Spleen (tissue), 11 donors: ENCODE measurements around the gene LSM7. TPM values are rescaled to one million over a fixed set of nuclear protein-coding genes. Genes with fewer than 3 reads are reported as not detected.

Experiments used
- DNase-seq: peaks from one replicate; pipeline ENCODE4 v3.0.0-alpha.2; 2020
- H3K27ac ChIP-seq, 8 donors: fragments of 200-600 bp; sonication (generic) in 7 of 8; 1 replicate in 4 of 8; 2 replicates in 4 of 8; pipeline versions ENCODE4 v1.5.0 to v1.8.0; 2016 to 2021; ENCODE audit warnings: inconsistent platforms in 4 of 8, mild to moderate bottlenecking in 4 of 8, moderate library complexity in 1 of 8
- H3K27me3 ChIP-seq, 7 donors: fragments of 200-600 bp; sonication (generic) in 6 of 7; replicated peaks in 1 of 7; 1 replicate in 4 of 7; 2 replicates in 3 of 7; pipeline versions ENCODE4 v1.5.0 to v1.8.0; 2016 to 2021; ENCODE audit warnings: inconsistent platforms in 3 of 7, mild to moderate bottlenecking in 1 of 7
- H3K36me3 ChIP-seq, 6 donors: fragments of 200-600 bp; sonication (generic) in 5 of 6; 1 replicate in 4 of 6; 2 replicates in 2 of 6; pipeline versions ENCODE4 v1.5.0 to v1.8.0; 2016 to 2021; ENCODE audit warnings: inconsistent platforms in 2 of 6
- H3K4me1 ChIP-seq, 6 donors: fragments of 200-600 bp; sonication (generic) in 5 of 6; 1 replicate in 3 of 6; 2 replicates in 3 of 6; pipeline versions ENCODE4 v1.5.0 to v1.8.0; 2016 to 2021; ENCODE audit warnings: inconsistent platforms in 3 of 6
- H3K4me3 ChIP-seq, 8 donors: fragments of 200-600 bp; sonication (generic) in 7 of 8; 1 replicate in 4 of 8; 2 replicates in 4 of 8; pipeline versions ENCODE4 v1.5.0 to v1.8.0; 2016 to 2021; ENCODE audit warnings: inconsistent platforms in 4 of 8, mild to moderate bottlenecking in 4 of 8, moderate library complexity in 2 of 8
- H3K9me3 ChIP-seq, 8 donors: fragments of 200-600 bp; sonication (generic) in 7 of 8; 1 replicate in 4 of 8; 2 replicates in 4 of 8; pipeline versions ENCODE4 v1.5.0 to v1.8.0; 2016 to 2021; ENCODE audit warnings: inconsistent platforms in 4 of 8
- POLR2A ChIP-seq, 3 donors: fragments of 450-650 bp; IDR thresholded peaks; one replicate each; pipeline ENCODE4 v1.5.1; 2017; ENCODE audit warnings: antibody characterized with exemption in 3 of 3, mild to moderate bottlenecking in 1 of 3
- POLR2AphosphoS5 ChIP-seq, 3 donors: sonication (generic); formaldehyde crosslinking; IDR thresholded peaks; one replicate each; pipeline ENCODE4 v1.5.1; 2017; ENCODE audit warnings: antibody characterized with exemption in 3 of 3
- WGBS, 5 donors: extraction: QIAGEN DNeasy Blood & Tissue Kit in 3 of 5; methylation state at CpG; one replicate each; pipeline versions ENCODE4 v1.1.5 to v1.1.7; 2013 to 2018; 5-methylcytosine and 5-hydroxymethylcytosine counted together
- intact Hi-C: fragments of 100-400 bp; cut with DNase I; formaldehyde crosslinking; loops from one replicate; pipeline ENCODE4 v1.15.0; 2023; ENCODE audit warnings: low total_unique reads
- polyA plus RNA-seq, 3 donors: library from polyadenylated mRNA; stranded (reverse); fragments of 200-250 nt; gene quantifications; one replicate each; pipeline ENCODE4 v1.2.1, GENCODE V29; 2013
- total RNA-seq, 7 donors: library from RNA; depleted of rRNA in 3 of 7; stranded (reverse); fragments of >200 nt in 3 of 7; fragmentation: NEBNext Ultra II Directional in 4 of 7; extraction: Animal tissue kit (Norgen Biotek cat#: 25700) in 4 of 7; gene quantifications; one replicate each; pipeline versions ENCODE4 v1.1.0 to v1.2.1, GENCODE V29; 2016 to 2021
- TF ChIP-seq, protein P1 (sequence below), 11 experiments: fragments of 200-600 bp in 7 of 11; fragments of 450-650 bp in 4 of 11; sonication (generic) in 4 of 11; IDR thresholded peaks in 8 of 11; conservative IDR thresholded peaks in 3 of 11; 1 replicate in 7 of 11; 2 replicates in 4 of 11; pipeline versions ENCODE4 v1.4.0 to v1.8.0; 2016 to 2021; ENCODE audit warnings: antibody characterized with exemption in 11 of 11, inconsistent platforms in 4 of 11, mild to moderate bottlenecking in 1 of 11
- donor health status: healthy with polysubstance abuse.
- donor health status: DM: no; HTN: no; CAD: no; lungs with moderate emphysema.
- donor health status: DM: no; HTN: no; CAD: no.
- donor health status: Bipolar disorder and iron deficiency.
- donor health status: healthy.
- donor health status: DM: no; HTN: no; CAD: no.
- donor health status: DM: yes; HTN: yes; CAD: no.

LSM7 gene
- total and polyA plus RNA-seq, 10 donors: 60.7 to 524 (median 111) TPM

DNA sequence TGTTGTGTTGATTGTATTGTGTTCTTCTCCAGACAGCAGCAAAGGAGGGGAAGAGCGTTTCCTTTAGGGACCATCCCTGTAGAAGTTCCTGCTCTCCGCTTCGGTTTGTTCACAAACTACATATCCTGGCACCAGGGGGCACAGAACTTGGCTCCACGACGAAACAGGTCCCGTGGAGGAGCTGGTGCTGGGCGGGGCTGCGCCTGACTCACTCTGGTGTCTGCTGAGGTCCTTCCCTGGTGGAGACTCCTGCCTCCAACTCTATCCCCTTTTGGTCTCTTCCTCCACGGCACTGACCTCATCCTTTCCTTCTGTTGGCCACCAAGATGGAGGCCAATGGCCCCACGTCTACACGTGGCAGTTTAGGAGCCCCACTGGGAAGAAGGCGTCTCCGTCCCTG lies 46.4 kb upstream of the LSM7 start:
- no peak for DNase-seq
- WGBS, 5 donors: 84 to 91% (median 89%) methylated on average over 13 of the region's 13 CpGs
- Histone ChIP-seq H3K4me1 (no peaks in the 10 kb centered on the region), H3K4me3 (no peak overlapping the region), H3K9me3 (peaks cover 0 to 23% (median 12%) of the 10 kb centered on the region in 8 donors), H3K36me3 (no peaks in the 10 kb centered on the region), H3K27ac (no peak overlapping the region), H3K27me3 (peaks cover 0 to 24% (median 0%) of the 10 kb centered on the region in 7 donors)
- intact Hi-C loops: no loop called here
- TF ChIP-seq, protein P1, sequence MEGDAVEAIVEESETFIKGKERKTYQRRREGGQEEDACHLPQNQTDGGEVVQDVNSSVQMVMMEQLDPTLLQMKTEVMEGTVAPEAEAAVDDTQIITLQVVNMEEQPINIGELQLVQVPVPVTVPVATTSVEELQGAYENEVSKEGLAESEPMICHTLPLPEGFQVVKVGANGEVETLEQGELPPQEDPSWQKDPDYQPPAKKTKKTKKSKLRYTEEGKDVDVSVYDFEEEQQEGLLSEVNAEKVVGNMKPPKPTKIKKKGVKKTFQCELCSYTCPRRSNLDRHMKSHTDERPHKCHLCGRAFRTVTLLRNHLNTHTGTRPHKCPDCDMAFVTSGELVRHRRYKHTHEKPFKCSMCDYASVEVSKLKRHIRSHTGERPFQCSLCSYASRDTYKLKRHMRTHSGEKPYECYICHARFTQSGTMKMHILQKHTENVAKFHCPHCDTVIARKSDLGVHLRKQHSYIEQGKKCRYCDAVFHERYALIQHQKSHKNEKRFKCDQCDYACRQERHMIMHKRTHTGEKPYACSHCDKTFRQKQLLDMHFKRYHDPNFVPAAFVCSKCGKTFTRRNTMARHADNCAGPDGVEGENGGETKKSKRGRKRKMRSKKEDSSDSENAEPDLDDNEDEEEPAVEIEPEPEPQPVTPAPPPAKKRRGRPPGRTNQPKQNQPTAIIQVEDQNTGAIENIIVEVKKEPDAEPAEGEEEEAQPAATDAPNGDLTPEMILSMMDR (IDR thresholded peaks at IDR 0.05 in 8 of 11, conservative IDR thresholded peaks at IDR 0.05 in 3 of 11): no peak
- TF ChIP-seq POLR2A (IDR thresholded peaks at IDR 0.05) (no peak), POLR2AphosphoS5 (IDR thresholded peaks at IDR 0.05) (no peak)

DNA sequence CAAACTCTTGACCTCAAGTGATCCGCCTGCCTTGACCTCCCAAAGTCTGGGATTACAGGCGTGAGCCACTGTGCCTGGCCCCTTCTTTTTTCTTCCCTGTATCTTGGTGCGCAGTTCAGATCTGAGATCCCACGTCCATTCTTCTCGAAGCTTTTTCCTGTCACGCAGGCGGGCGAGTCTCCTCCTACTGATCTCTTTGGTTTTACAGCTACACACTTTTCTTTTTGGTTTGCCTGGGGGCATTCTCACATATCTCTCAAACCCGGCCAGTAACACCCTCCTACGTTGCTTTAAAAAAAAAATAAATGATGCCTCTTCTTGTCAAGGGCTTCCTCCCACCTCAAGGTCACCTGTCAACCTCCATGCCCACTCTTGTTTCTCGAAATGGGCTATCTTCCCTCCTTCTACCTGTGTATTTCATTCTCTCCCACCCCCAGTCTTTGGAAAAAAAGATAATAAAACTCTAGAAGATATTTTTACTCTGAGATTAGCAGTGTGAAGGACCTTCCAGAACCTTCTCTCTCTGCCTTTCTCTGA lies 43.8 kb upstream of the LSM7 start:
- Histone ChIP-seq H3K4me1 (no peaks in the 10 kb centered on the region), H3K9me3 (peaks cover 0 to 12% (median 6%) of the 10 kb centered on the region in 8 donors), H3K36me3 (no peaks in the 10 kb centered on the region), H3K27me3 (peaks cover 0 to 25% (median 0%) of the 10 kb centered on the region in 7 donors), H3K27ac (no peak overlapping the region), H3K4me3 (no peak overlapping the region)
- intact Hi-C loops: no loop called here
- no peak for DNase-seq
- TF ChIP-seq, protein P1 (IDR thresholded peaks at IDR 0.05 in 8 of 11, conservative IDR thresholded peaks at IDR 0.05 in 3 of 11): no peak
- TF ChIP-seq POLR2AphosphoS5 (IDR thresholded peaks at IDR 0.05): no peak
- no peak for TF ChIP-seq POLR2A (IDR thresholded peaks at IDR 0.05)
- WGBS, 5 donors: 61 to 70% (median 61%) methylated on average over 11 of the region's 11 CpGs

DNA sequence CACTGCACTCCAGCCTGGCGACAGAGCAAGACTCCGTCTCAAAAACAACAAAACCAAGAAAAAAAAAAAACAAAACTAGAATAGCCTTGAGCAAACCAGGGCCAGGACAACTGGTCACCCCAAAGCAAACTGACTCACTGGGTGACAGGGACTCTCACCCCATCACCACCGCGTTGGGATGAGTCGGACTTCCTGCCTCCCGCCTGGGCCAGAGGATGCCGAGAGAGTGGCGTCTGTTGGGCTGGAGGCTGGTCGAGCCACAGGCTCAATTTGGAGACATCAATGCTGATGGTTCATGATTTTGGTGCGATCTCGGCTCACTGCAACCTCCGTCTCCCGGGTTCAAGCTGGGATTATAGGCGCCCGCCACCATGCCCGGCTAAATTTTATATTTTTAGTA lies 43.3 kb upstream of the LSM7 start:
- Histone ChIP-seq H3K27me3 (peaks cover 0 to 25% (median 0%) of the 10 kb centered on the region in 7 donors), H3K36me3 (no peaks in the 10 kb centered on the region), H3K27ac (no peak overlapping the region), H3K9me3 (peaks cover 0 to 14% (median 6%) of the 10 kb centered on the region in 8 donors), H3K4me1 (no peaks in the 10 kb centered on the region), H3K4me3 (no peak overlapping the region)
- DNase-seq: no peak
- TF ChIP-seq POLR2AphosphoS5 (IDR thresholded peaks at IDR 0.05): no peak
- TF ChIP-seq, protein P1 (IDR thresholded peaks at IDR 0.05 in 8 of 11, conservative IDR thresholded peaks at IDR 0.05 in 3 of 11): no peak
- no peak for TF ChIP-seq POLR2A (IDR thresholded peaks at IDR 0.05)
- 71 to 82% (median 76%) methylated on average over 16 of the region's 16 CpGs for WGBS, 5 donors
- intact Hi-C loops: no loop called here

DNA sequence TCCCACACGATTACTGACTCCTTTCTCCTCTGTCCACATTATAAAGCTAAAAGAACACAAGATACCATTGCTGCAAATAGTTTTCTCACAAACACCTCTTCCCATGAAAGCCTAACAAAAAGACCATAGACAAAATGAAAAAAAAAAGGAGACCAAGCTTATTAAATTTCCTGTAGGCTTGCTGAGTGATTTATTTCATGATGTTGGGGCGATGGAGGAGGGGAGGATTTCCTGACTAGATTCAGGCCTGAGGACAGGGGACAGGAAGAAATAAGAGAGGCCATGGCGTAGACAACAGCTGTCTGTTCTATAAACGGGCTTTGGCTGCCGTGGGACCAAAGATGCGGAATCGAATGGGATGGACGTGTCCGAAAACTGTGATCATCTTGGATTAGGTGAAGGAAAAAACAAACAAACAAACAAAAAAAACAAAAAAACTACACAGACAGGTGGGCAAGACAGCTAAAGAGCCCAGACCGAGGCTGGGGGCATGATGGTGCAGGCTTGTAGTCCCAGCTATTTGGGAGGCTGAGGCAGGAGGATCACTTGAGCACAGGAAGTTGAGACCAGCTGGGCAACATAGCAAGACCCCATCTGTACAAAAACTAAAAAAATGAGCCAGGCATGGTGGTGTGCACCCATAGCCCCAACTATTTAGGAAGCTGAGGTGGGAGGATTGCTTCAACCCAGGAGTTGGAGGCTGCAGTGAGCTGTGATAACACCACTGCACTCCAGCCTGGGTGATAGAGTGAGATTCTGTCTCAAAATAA lies 37.0 kb upstream of the LSM7 start:
- no peak overlapping the region for H3K27ac ChIP-seq
- no peak for TF ChIP-seq POLR2AphosphoS5 (IDR thresholded peaks at IDR 0.05)
- TF ChIP-seq, protein P1 (IDR thresholded peaks at IDR 0.05 in 8 of 11, conservative IDR thresholded peaks at IDR 0.05 in 3 of 11): no peak
- no peak for TF ChIP-seq POLR2A (IDR thresholded peaks at IDR 0.05)
- H3K4me3 ChIP-seq: no peak overlapping the region
- H3K9me3 ChIP-seq: peaks cover 0 to 16% (median 6%) of the 10 kb centered on the region in 8 donors
- peaks cover 0 to 59% (median 20%) of the 10 kb centered on the region in 7 donors for H3K27me3 ChIP-seq
- DNase-seq: no peak
- peaks cover 0 to 11% (median 0%) of the 10 kb centered on the region in 6 donors for H3K4me1 ChIP-seq
- intact Hi-C loops: no loop called here
- WGBS, 5 donors: 25 to 34% (median 31%) methylated on average over 10 of the region's 10 CpGs
- H3K36me3 ChIP-seq: no peaks in the 10 kb centered on the region
